H1 (cell line): ENCODE data around the gene PRR5L.

Experiments used
- BCL11A ChIP-seq, 2 experiments: IDR thresholded peaks; one replicate each; pipeline ENCODE4 v1.6.1; 2011; ENCODE audit warnings: low read depth in 2 of 2, low read length in 2 of 2, mild to moderate bottlenecking in 2 of 2
- CBX8 ChIP-seq: fragments of 300-800, 300-1000 bp; sonication (generic); IDR thresholded peaks from 2 replicates; pipeline ENCODE4 v1.7.1; 2016; ENCODE audit warnings: low read depth, low read length, borderline replicate concordance
- CHD1 ChIP-seq: IDR thresholded peaks from 2 replicates; pipeline ENCODE4 v1.6.1; 2012; ENCODE audit warnings: low read depth, low read length, improper control_type of control experiment
- FOSL1 ChIP-seq: IDR thresholded peaks from 2 replicates; pipeline ENCODE4 v1.6.1; 2011; ENCODE audit warnings: mild to moderate bottlenecking, low read depth, low read length, moderate library complexity; ENCODE audit not compliant: insufficient read depth
- GABPA ChIP-seq: IDR thresholded peaks from 2 replicates; pipeline ENCODE4 v1.6.1; 2011; ENCODE audit warnings: mild to moderate bottlenecking, low read length, moderate library complexity, borderline replicate concordance; ENCODE audit not compliant: insufficient read depth
- MAFK ChIP-seq: IDR thresholded peaks from 2 replicates; pipeline ENCODE4 v1.6.1; 2012; ENCODE audit warnings: low read depth, mild to moderate bottlenecking, improper control_type of control experiment, low read length
- SUZ12 ChIP-seq: fragments of 200-600 bp; sonication (generic); IDR thresholded peaks from 2 replicates; pipeline ENCODE4 v1.6.1; 2012; ENCODE audit warnings: mild to moderate bottlenecking, inconsistent platforms, low read length, moderate library complexity, mixed read lengths
- TF ChIP-seq, protein P1 (sequence below): IDR thresholded peaks from 2 replicates; pipeline ENCODE4 v1.6.1; 2012; ENCODE audit warnings: inconsistent platforms
- TF ChIP-seq, protein P2 (sequence below), 3 experiments: IDR thresholded peaks; 1 replicate in 2 of 3; 2 replicates in 1 of 3; pipeline versions ENCODE4 v1.5.1 to v1.6.1; 2011; ENCODE audit warnings: low read length in 3 of 3, mild to moderate bottlenecking in 3 of 3, inconsistent platforms in 2 of 3, low read depth in 1 of 3, moderate library complexity in 1 of 3; ENCODE audit not compliant: insufficient read depth in 1 of 3; ENCODE audit errors: control extremely low read depth in 1 of 3

DNA sequence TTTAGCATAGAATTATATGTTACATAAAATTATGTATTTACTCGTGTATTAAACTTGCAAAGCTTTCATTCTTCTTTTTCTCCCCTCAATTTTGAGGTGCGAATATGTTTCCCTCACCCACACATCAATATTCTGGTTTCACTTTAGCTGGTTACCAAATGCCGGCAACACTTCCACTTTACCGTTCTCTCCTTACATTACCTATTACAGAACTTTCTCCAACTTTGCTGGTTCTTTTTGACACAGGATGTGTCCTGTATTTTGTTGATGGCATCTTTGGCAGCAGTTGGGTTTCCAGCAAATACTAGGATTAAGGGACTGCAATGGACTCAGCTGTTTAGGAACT lies 84.9 kb downstream of the PRR5L start:
- TF ChIP-seq, protein P1, sequence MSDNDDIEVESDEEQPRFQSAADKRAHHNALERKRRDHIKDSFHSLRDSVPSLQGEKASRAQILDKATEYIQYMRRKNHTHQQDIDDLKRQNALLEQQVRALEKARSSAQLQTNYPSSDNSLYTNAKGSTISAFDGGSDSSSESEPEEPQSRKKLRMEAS, result no peak
- TF ChIP-seq, protein P2, sequence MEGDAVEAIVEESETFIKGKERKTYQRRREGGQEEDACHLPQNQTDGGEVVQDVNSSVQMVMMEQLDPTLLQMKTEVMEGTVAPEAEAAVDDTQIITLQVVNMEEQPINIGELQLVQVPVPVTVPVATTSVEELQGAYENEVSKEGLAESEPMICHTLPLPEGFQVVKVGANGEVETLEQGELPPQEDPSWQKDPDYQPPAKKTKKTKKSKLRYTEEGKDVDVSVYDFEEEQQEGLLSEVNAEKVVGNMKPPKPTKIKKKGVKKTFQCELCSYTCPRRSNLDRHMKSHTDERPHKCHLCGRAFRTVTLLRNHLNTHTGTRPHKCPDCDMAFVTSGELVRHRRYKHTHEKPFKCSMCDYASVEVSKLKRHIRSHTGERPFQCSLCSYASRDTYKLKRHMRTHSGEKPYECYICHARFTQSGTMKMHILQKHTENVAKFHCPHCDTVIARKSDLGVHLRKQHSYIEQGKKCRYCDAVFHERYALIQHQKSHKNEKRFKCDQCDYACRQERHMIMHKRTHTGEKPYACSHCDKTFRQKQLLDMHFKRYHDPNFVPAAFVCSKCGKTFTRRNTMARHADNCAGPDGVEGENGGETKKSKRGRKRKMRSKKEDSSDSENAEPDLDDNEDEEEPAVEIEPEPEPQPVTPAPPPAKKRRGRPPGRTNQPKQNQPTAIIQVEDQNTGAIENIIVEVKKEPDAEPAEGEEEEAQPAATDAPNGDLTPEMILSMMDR (IDR thresholded peaks at IDR 0.05; ENCODE audit: control extremely low read depth in 1 of 3, insufficient read depth in 1 of 3, low read depth in 1 of 3, low read length in 3 of 3), result no peak
- TF ChIP-seq SUZ12 (no peak), CHD1 (no peak), CBX8 (no peak), BCL11A (IDR thresholded peaks at IDR 0.05; ENCODE audit: low read depth in 2 of 2, low read length in 2 of 2) (no peak), GABPA (no peak), FOSL1 (no peak), MAFK (no peak)
